Measurements from ENCODE around the gene AIFM3.

The AIFM3 gene

DNA sequence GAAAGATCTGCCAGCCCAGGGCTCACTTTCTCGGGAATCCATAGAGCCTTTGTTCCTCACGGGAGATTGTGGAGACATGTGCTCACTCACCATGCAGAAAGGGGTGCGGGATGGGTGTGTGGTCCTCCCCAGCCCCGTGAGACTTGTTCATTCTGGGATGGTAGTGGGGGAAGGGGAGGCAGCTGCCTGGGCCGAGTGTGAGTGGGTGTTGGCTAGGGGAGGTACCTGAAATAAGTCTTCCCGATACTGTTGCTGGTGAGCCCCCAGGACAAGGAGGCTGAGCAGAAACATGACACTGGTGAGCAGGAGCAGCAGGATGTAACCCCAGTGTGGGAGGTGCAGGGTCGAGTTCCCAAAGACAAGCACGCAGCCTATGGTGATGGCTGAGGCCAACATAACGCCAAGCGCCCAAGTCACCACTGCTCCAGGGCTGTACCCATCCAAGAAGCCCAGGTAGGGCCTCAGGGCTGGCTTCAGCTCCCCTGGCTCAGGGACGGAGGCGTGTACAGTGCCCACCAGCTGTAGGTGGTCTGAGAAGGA lies 62.5 kb downstream of the AIFM3 start:
- DNase-seq, result no peak

DNA sequence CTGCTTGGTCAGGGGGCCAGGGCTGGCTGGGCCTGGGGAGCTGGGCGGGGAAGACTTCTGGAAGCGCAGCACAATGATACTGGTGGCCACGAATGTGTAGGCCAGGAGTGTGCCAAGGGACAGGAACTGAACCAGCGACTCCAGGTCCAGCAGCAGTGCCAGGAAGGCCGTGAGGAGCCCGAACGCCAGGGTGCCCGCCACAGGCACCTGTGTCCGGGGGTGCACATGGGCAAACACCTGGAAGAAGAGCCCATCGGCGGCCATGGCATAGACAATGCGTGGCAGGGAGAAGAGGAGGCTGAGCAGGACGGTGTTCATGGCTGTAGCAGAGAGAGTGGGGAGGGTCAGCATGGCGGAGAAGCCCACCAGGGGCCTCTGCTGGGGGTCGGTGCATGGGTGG lies 63.0 kb downstream of the AIFM3 start:
- no peak for DNase-seq

Measured in NCI-H748 treated with DMSO at 0.1 percent for 48 hours (cell line).